Fibroblast of pulmonary artery (primary cell): ENCODE data around the gene TYRO3.
A peak's percentile ranks its signal among the peaks of the same experiment; 100 is the strongest.

Experiments
- DNase-seq: peaks from one replicate; pipeline ENCODE4 v3.0.0-alpha.2; 2010; ENCODE audit warnings: low read depth
- H3K4me3 ChIP-seq: replicated peaks from 2 replicates; pipeline ENCODE4 v1.5.1; 2011; ENCODE audit warnings: low read depth, mild to moderate bottlenecking, control low read depth, low read length, moderate library complexity
- CTCF ChIP-seq: IDR thresholded peaks from 2 replicates; pipeline ENCODE4 v1.5.1; 2011; ENCODE audit warnings: mild to moderate bottlenecking, control low read depth, low read length, inconsistent platforms; ENCODE audit errors: missing control alignments

TYRO3 gene

GRCh38 chr15:41513506-41514227 lies 45.3 kb upstream of the TYRO3 start, which contains the start of gene LTK:
Gene LTK (minus strand): TSS chr15:41513827. CDS start chr15:41513709, 118 bp downstream.
- no peak for DNase-seq
- TF ChIP-seq CTCF = no peak
- H3K4me3 ChIP-seq = peak within 1 kb of the TSS; percentile 25

GRCh38 chr15:41517895-41518449 lies 41.0 kb upstream of the TYRO3 start:
- no peak for DNase-seq
- H3K4me3 ChIP-seq = no peak overlapping the region
- TF ChIP-seq CTCF = no peak

DNA sequence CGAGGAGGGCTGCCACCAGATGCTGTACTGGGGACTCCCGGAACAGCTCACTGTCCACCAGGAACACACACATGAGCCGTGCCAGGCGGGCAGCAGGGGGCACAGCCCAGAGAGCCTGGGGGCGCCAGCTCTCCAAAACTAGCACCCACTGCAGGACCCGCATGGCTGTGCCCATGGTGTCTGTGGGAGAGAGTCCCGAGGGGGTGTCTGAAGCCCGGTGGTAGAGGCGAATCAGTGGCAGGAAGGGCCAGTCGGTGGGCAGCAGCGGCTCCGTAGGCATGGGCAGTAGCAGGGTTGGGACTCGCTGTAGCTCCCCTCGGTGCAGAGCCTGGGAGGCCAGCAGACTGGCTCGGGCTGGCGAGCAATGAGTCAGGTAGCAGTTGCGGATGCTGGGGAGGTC lies 38.4 kb upstream of the TYRO3 start:
- H3K4me3 ChIP-seq = no peak overlapping the region
- TF ChIP-seq CTCF = no peak
- DNase-seq = no peak

DNA sequence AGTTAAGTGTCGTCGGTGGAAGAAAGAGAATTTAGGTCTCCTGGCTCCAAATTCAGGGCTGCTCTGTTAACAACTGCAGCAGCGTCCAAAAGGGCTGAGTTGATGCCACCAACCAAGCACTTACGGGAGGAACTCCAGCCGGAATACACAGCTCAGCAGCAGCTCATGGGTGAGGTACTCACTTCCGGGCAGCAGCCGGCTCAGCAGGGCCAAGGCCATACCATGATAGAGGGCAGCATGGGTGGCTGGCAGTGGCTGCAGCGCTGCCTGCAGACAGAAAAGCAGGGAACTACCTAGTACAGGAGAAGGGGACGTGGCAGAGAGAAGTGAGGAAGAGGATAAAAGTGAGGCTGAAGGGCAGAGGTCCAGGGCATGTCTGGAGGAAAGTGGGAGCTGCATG lies 37.4 kb upstream of the TYRO3 start:
- TF ChIP-seq CTCF = no peak
- no peak overlapping the region for H3K4me3 ChIP-seq
- DNase-seq = no peak

DNA sequence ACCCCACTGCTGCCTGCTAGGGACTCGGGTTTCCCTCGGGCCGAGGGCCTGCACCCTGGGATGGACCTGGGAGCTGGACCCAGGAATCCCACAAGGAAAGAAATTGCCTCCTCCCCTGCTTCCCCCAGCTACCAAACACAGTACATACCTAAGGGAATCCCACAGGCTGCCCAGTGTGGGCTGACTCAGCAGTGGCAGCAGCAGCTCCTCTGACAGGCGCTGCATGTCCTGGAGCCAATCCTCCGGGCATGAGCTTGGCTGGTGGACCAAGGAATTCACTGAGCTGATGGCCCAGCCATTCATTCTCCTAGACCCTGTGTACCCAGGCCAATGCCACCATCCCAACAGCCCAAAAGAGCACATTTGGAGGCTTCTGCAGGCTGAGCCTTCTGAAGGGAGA lies 35.9 kb upstream of the TYRO3 start:
- DNase-seq = no peak
- TF ChIP-seq CTCF = no peak
- H3K4me3 ChIP-seq = no peak overlapping the region

DNA sequence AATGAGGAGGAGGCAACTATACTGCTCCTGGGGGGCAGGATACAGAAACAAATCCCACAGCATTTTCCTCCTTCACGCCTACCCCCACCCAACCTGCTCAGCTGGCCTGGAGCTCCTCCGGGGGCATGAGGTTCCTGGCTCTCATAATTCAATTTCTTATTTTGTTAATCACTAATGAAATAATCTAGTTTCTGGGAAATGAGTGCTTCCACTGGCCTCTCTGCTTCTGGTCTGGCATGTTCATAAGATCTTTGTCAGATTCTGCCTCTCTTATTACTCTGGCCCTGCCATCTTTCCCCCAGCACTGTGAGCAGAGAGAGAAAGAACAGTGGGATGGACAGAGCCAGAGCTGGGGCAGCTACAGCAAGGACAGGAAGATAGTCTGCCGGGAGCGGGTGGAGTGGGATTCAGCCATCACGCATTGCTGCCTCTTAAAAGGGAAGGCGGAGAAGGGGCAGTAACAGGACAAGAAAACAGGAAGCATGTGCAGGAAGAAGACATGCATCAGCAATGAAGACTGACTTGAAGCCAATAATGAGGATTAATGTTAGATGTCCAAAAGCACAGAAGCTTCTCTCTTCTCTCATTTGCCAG lies 28.6 kb upstream of the TYRO3 start:
- DNase-seq = no peak
- no peak overlapping the region for H3K4me3 ChIP-seq
- no peak for TF ChIP-seq CTCF

DNA sequence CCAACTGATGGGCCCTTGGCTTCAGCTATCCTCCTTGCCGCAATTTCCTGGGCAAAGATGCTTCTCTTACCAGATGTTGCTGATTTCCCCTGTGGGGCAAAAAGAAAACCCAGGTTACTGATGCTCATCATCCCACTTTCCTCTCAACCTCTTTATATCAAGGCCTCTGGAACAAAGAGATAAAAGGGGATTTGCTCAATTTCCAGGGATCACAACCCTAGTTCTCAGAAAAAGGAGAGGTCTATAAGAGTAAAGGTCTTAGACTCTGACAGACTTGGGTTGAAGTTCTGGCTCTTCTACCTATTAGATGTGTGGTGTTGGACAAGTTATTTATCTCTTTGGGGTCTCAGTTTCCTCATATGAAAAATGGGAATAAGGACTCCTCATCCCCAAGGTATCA lies 23.5 kb upstream of the TYRO3 start:
- no peak for TF ChIP-seq CTCF
- H3K4me3 ChIP-seq = no peak overlapping the region
- no peak for DNase-seq
